Breast epithelium (tissue), 3 donors: Measurements from ENCODE around the gene ZNF503.

Source experiments
- CTCF ChIP-seq, 3 donors: fragments of 450-650 bp; IDR thresholded peaks; one replicate each; pipeline ENCODE4 v1.5.1; 2016 to 2017; ENCODE audit warnings: antibody characterized with exemption in 3 of 3, mild to moderate bottlenecking in 3 of 3, moderate library complexity in 3 of 3
- POLR2A ChIP-seq: fragments of 450-650 bp; IDR thresholded peaks from one replicate; pipeline ENCODE4 v1.6.1; 2016; ENCODE audit warnings: antibody characterized with exemption, mild to moderate bottlenecking, moderate library complexity

- TF ChIP-seq POLR2A (no peak), CTCF (IDR thresholded peaks at IDR 0.05) (no peak)
Measured at GRCh38 chr10:75378379-75378778, 23.2 kb downstream of the ZNF503 start.
